HUES6 (cell line): ENCODE results near the gene UCN2.

Experiments used
- H3K27ac ChIP-seq: 2 replicates; pipeline ENCODE4 v1.7.0; 2013; ENCODE audit warnings: low read depth, mild to moderate bottlenecking, low read length, inconsistent platforms
- H3K27me3 ChIP-seq: 2 replicates; pipeline ENCODE4 v1.6.1; 2013; ENCODE audit warnings: low read length; ENCODE audit not compliant: control insufficient read depth, insufficient read depth
- H3K36me3 ChIP-seq: 2 replicates; pipeline ENCODE4 v1.6.1; 2013; ENCODE audit warnings: low read length; ENCODE audit not compliant: control insufficient read depth, insufficient read depth
- H3K4me1 ChIP-seq: 2 replicates; pipeline ENCODE4 v1.6.1; 2013; ENCODE audit warnings: low read length; ENCODE audit not compliant: control insufficient read depth, insufficient read depth
- H3K4me3 ChIP-seq: 2 replicates; pipeline ENCODE4 v1.5.1; 2013; ENCODE audit warnings: low read depth, low read length
- H3K9ac ChIP-seq: one replicate; pipeline ENCODE4 v1.6.1; 2013; ENCODE audit warnings: mild to moderate bottlenecking, low read length
- H3K9me3 ChIP-seq: 2 replicates; pipeline ENCODE4 v1.6.1; 2013; ENCODE audit warnings: low read depth, low read length; ENCODE audit not compliant: control insufficient read depth, insufficient read depth

UCN2 gene

GRCh38 chr3:48569400-48569799 is 5.8 kb upstream of the UCN2 start:
- Histone ChIP-seq H3K4me3 (no peak overlapping the region), H3K27me3 (no peaks in the 10 kb centered on the region), H3K4me1 (no peaks in the 10 kb centered on the region), H3K27ac (no peak overlapping the region), H3K36me3 (peaks cover 99% of the 10 kb centered on the region), H3K9me3 (no peaks in the 10 kb centered on the region), H3K9ac (no peak overlapping the region)

- Histone ChIP-seq H3K4me3 (no peak overlapping the region), H3K36me3 (peaks cover 96% of the 10 kb centered on the region), H3K27ac (no peak overlapping the region), H3K4me1 (peaks cover 7% of the 10 kb centered on the region; the same call in 1 of the 2 replicates), H3K9me3 (no peaks in the 10 kb centered on the region), H3K9ac (no peak overlapping the region), H3K27me3 (no peaks in the 10 kb centered on the region)
Measured at GRCh38 chr3:48568476-48568875, 4.9 kb upstream of the UCN2 start.

- Histone ChIP-seq H3K9me3 (no peaks in the 10 kb centered on the region), H3K27me3 (no peaks in the 10 kb centered on the region), H3K4me1 (peaks cover 15% of the 10 kb centered on the region; the same call in 1 of the 2 replicates), H3K4me3 (no peak overlapping the region), H3K36me3 (peaks cover 87% of the 10 kb centered on the region), H3K9ac (no peak overlapping the region), H3K27ac (no peak overlapping the region)
Measured at GRCh38 chr3:48567500-48567899, 3.9 kb upstream of the UCN2 start.

- Histone ChIP-seq H3K4me3 (no peak overlapping the region), H3K27ac (no peak overlapping the region), H3K36me3 (peaks cover 88% of the 10 kb centered on the region), H3K4me1 (peaks cover 15% of the 10 kb centered on the region; the same call in 1 of the 2 replicates), H3K27me3 (no peaks in the 10 kb centered on the region), H3K9ac (no peak overlapping the region), H3K9me3 (no peaks in the 10 kb centered on the region)
Measured at GRCh38 chr3:48567090-48567489, 3.5 kb upstream of the UCN2 start.

GRCh38 chr3:48566401-48566760 is 2.8 kb upstream of the UCN2 start:
- no peak overlapping the region for H3K9ac ChIP-seq
- peaks cover 83% of the 10 kb centered on the region for H3K36me3 ChIP-seq
- no peak overlapping the region for H3K4me3 ChIP-seq
- H3K27ac ChIP-seq: no peak overlapping the region
- H3K4me1 ChIP-seq: peaks cover 20% of the 10 kb centered on the region
- no peaks in the 10 kb centered on the region for H3K9me3 ChIP-seq
- H3K27me3 ChIP-seq: no peaks in the 10 kb centered on the region

GRCh38 chr3:48565591-48566400 is 2.2 kb upstream of the UCN2 start:
- H3K27me3 ChIP-seq: no peaks in the 10 kb centered on the region
- H3K4me1 ChIP-seq: peaks cover 26% of the 10 kb centered on the region
- no peak overlapping the region for H3K4me3 ChIP-seq
- H3K9ac ChIP-seq: no peak overlapping the region
- H3K36me3 ChIP-seq: peaks cover 77% of the 10 kb centered on the region
- H3K27ac ChIP-seq: no peak overlapping the region
- no peaks in the 10 kb centered on the region for H3K9me3 ChIP-seq

- H3K27ac ChIP-seq: no peak overlapping the region
- no peak overlapping the region for H3K4me3 ChIP-seq
- peaks cover 32% of the 10 kb centered on the region for H3K4me1 ChIP-seq
- H3K9ac ChIP-seq: no peak overlapping the region
- H3K9me3 ChIP-seq: no peaks in the 10 kb centered on the region
- H3K27me3 ChIP-seq: no peaks in the 10 kb centered on the region
- H3K36me3 ChIP-seq: peaks cover 71% of the 10 kb centered on the region
Measured at GRCh38 chr3:48565186-48565585, 1.6 kb upstream of the UCN2 start.

GRCh38 chr3:48564667-48565066 is 1.1 kb upstream of the UCN2 start:
- no peak overlapping the region for H3K4me3 ChIP-seq
- H3K27me3 ChIP-seq: no peaks in the 10 kb centered on the region
- peak overlapping the region; percentile 44; the same call in 1 of the 2 replicates for H3K27ac ChIP-seq
- H3K9ac ChIP-seq: no peak overlapping the region
- peaks cover 36% of the 10 kb centered on the region for H3K4me1 ChIP-seq
- H3K9me3 ChIP-seq: no peaks in the 10 kb centered on the region
- H3K36me3 ChIP-seq: peaks cover 66% of the 10 kb centered on the region

- H3K9me3 ChIP-seq: no peaks in the 10 kb centered on the region
- no peak overlapping the region for H3K9ac ChIP-seq
- H3K27ac ChIP-seq: no peak overlapping the region; the same call in 1 of the 2 replicates
- H3K27me3 ChIP-seq: no peaks in the 10 kb centered on the region
- no peak overlapping the region for H3K4me3 ChIP-seq
- peaks cover 39% of the 10 kb centered on the region for H3K4me1 ChIP-seq
- peaks cover 60% of the 10 kb centered on the region for H3K36me3 ChIP-seq
Measured at GRCh38 chr3:48564022-48564421, 441 bp upstream of the UCN2 start.

- H3K4me1 ChIP-seq: peaks cover 49% of the 10 kb centered on the region
Measured at GRCh38 chr3:48562367-48563095, 1.1 kb downstream of the UCN2 start.

GRCh38 chr3:48561045-48561736 is 2.4 kb downstream of the UCN2 start:
- H3K27me3 ChIP-seq: no peaks in the 10 kb centered on the region
- no peaks in the 10 kb centered on the region for H3K9me3 ChIP-seq
- H3K9ac ChIP-seq: peak overlapping the region; percentile 54
- peaks cover 49% of the 10 kb centered on the region for H3K4me1 ChIP-seq
- H3K27ac ChIP-seq: no peak overlapping the region
- peaks cover 31% of the 10 kb centered on the region for H3K36me3 ChIP-seq
- peak overlapping the region; percentile 14; the same call in 1 of the 2 replicates for H3K4me3 ChIP-seq

More at GRCh38 chr3:48562367-48563095, 1.1 kb downstream of the UCN2 start:
- Histone ChIP-seq H3K36me3 (peaks cover 45% of the 10 kb centered on the region), H3K9me3 (no peaks in the 10 kb centered on the region), H3K9ac (no peak overlapping the region), H3K27me3 (no peaks in the 10 kb centered on the region), H3K27ac (no peak overlapping the region), H3K4me3 (no peak overlapping the region)
